Measurements from ENCODE around the gene PDGFC. TPM values are rescaled to one million over a fixed set of nuclear protein-coding genes. Genes with fewer than 3 reads are reported as not detected.

PDGFC gene
- total RNA-seq, 6 experiments from 2014 or later, result 6.6 to 19.0 (median 10.3) TPM

DNA sequence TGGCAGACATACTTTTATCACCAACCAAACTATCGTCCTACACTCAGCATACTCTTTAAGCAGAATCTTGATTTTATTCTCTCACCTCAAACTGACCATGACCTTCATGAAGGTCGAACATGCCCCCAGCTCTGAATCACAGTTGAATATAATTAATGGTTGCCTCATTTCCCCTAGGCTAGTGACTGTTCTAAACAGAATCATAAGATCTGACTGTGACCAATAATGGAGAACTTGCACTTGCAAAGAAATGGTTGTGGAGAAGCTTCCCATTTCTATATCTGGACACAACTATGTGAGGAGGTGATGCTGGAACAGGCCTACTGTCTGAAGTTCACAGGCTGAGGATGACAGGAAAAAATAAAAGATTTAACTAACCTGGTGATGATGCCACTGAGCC is 85.1 kb downstream of the PDGFC start:
- intact Hi-C loops (cut with DNase I), result no loop called here
- Histone ChIP-seq H3K36me3 (no peaks in the 10 kb centered on the region), H3K4me3 (no peak overlapping the region), H3K4me1 (no peaks in the 10 kb centered on the region), H3K27ac (no peak overlapping the region), H3K27me3 (no peaks in the 10 kb centered on the region), H3K9me3 (no peaks in the 10 kb centered on the region)
- no peak for ATAC-seq
- WGBS (ENCODE audit: insufficient coverage, low coverage, low lambda C conversion rate, missing lambda C conversion rate), result 94% methylated on average over 2 of the region's 2 CpGs
- TF ChIP-seq POLR2A (IDR thresholded peaks at IDR 0.05), result no peak
- TF ChIP-seq, protein P1, sequence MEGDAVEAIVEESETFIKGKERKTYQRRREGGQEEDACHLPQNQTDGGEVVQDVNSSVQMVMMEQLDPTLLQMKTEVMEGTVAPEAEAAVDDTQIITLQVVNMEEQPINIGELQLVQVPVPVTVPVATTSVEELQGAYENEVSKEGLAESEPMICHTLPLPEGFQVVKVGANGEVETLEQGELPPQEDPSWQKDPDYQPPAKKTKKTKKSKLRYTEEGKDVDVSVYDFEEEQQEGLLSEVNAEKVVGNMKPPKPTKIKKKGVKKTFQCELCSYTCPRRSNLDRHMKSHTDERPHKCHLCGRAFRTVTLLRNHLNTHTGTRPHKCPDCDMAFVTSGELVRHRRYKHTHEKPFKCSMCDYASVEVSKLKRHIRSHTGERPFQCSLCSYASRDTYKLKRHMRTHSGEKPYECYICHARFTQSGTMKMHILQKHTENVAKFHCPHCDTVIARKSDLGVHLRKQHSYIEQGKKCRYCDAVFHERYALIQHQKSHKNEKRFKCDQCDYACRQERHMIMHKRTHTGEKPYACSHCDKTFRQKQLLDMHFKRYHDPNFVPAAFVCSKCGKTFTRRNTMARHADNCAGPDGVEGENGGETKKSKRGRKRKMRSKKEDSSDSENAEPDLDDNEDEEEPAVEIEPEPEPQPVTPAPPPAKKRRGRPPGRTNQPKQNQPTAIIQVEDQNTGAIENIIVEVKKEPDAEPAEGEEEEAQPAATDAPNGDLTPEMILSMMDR (IDR thresholded peaks at IDR 0.05), result no peak
- DNase-seq, result no peak

GRCh38 chr4:156885374-156885773 is 86.2 kb downstream of the PDGFC start:
- no peaks in the 10 kb centered on the region for H3K4me1 ChIP-seq
- ATAC-seq, result no peak
- TF ChIP-seq, protein P1 (IDR thresholded peaks at IDR 0.05), result no peak
- no peak for TF ChIP-seq POLR2A (IDR thresholded peaks at IDR 0.05)

DNA sequence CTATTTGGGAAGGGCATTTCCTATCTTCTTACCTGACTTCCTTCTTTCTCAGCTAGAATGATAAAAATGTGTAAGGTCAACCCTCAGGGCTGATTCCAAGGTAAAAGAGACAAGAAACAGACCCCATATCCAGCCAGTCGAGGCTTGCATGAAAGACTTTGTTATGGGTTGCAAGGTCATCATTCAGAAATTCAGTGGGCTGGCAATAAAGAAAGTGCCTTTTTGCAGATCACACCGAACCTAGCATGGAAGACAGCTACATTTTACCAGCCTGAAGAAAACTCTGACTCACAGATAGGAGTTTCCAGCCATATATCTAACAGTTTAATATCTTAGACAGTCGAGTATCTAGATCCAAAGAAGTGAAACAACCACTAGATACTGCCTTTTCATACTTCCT is 87.4 kb downstream of the PDGFC start:
- TF ChIP-seq, protein P1 (IDR thresholded peaks at IDR 0.05), result no peak
- TF ChIP-seq POLR2A (IDR thresholded peaks at IDR 0.05), result no peak
- Histone ChIP-seq H3K4me3 (no peak overlapping the region), H3K9me3 (no peaks in the 10 kb centered on the region), H3K27ac (no peak overlapping the region), H3K4me1 (no peaks in the 10 kb centered on the region), H3K27me3 (no peaks in the 10 kb centered on the region), H3K36me3 (no peaks in the 10 kb centered on the region)
- ATAC-seq (no peak), DNase-seq (no peak)
- 71% methylated on average over 3 of the region's 3 CpGs for WGBS (ENCODE audit: insufficient coverage, low coverage, low lambda C conversion rate, missing lambda C conversion rate)
- intact Hi-C loops (cut with DNase I), result no loop called here

More at GRCh38 chr4:156885374-156885773, 86.2 kb downstream of the PDGFC start:
- no peak overlapping the region for H3K27ac ChIP-seq
- no peaks in the 10 kb centered on the region for H3K9me3 ChIP-seq
- no peak overlapping the region for H3K4me3 ChIP-seq
- no peaks in the 10 kb centered on the region for H3K27me3 ChIP-seq
- intact Hi-C loops (cut with DNase I), result no loop called here
- no peaks in the 10 kb centered on the region for H3K36me3 ChIP-seq
- WGBS (ENCODE audit: insufficient coverage, low coverage, low lambda C conversion rate, missing lambda C conversion rate), result 100% methylated on average over 1 of the region's 1 CpG
- no peak for DNase-seq

DNA sequence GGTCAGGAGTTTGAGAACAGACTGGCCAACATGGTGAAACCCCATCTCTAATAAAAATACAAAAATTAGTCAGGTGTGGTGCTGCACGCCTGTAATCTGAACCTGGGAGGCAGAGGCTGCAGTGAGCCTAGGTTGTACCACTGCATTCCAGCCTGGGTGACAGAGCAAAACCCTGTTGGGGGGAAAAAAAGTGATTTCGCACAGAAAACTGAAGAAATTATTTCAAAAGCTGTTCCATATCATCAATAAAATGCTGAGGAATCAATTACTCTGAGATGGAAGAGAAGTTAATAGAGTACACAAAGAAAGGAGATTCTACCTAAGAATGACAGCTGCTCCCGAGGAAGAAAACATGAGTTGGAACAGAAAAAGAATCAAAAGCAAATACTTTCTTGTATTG is 95.9 kb downstream of the PDGFC start:
- no peak for DNase-seq
- Histone ChIP-seq H3K4me3 (no peak overlapping the region), H3K27ac (no peak overlapping the region), H3K9me3 (no peaks in the 10 kb centered on the region), H3K4me1 (no peaks in the 10 kb centered on the region), H3K36me3 (no peaks in the 10 kb centered on the region), H3K27me3 (no peaks in the 10 kb centered on the region)
- no peak for ATAC-seq
- no peak for TF ChIP-seq POLR2A (IDR thresholded peaks at IDR 0.05)
- TF ChIP-seq, protein P1 (IDR thresholded peaks at IDR 0.05), result no peak
- intact Hi-C loops (cut with DNase I), result no loop called here
- WGBS (ENCODE audit: insufficient coverage, low coverage, low lambda C conversion rate, missing lambda C conversion rate), result 85% methylated on average over 3 of the region's 3 CpGs

- 100% methylated on average over 1 of the region's 1 CpG for WGBS (ENCODE audit: insufficient coverage, low coverage, low lambda C conversion rate, missing lambda C conversion rate)
- Histone ChIP-seq H3K4me1 (no peaks in the 10 kb centered on the region), H3K4me3 (no peak overlapping the region), H3K27me3 (no peaks in the 10 kb centered on the region), H3K27ac (no peak overlapping the region), H3K9me3 (no peaks in the 10 kb centered on the region), H3K36me3 (no peaks in the 10 kb centered on the region)
- intact Hi-C loops (cut with DNase I), result no loop called here
- TF ChIP-seq, protein P1 (IDR thresholded peaks at IDR 0.05), result no peak
- no peak for TF ChIP-seq POLR2A (IDR thresholded peaks at IDR 0.05)
- DNase-seq (no peak), ATAC-seq (no peak)
Measured at GRCh38 chr4:156875055-156875454, 96.5 kb downstream of the PDGFC start.
